IPS-NIHi7 (cell line): ENCODE results near the gene FLT3LG.

Experiments used
- DNase-seq: peaks from one replicate; pipeline ENCODE4 v3.0.0; 2012; ENCODE audit warnings: mixed read lengths; ENCODE audit errors: extremely low spot score

The FLT3LG gene, protein sequence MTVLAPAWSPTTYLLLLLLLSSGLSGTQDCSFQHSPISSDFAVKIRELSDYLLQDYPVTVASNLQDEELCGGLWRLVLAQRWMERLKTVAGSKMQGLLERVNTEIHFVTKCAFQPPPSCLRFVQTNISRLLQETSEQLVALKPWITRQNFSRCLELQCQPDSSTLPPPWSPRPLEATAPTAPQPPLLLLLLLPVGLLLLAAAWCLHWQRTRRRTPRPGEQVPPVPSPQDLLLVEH

DNA sequence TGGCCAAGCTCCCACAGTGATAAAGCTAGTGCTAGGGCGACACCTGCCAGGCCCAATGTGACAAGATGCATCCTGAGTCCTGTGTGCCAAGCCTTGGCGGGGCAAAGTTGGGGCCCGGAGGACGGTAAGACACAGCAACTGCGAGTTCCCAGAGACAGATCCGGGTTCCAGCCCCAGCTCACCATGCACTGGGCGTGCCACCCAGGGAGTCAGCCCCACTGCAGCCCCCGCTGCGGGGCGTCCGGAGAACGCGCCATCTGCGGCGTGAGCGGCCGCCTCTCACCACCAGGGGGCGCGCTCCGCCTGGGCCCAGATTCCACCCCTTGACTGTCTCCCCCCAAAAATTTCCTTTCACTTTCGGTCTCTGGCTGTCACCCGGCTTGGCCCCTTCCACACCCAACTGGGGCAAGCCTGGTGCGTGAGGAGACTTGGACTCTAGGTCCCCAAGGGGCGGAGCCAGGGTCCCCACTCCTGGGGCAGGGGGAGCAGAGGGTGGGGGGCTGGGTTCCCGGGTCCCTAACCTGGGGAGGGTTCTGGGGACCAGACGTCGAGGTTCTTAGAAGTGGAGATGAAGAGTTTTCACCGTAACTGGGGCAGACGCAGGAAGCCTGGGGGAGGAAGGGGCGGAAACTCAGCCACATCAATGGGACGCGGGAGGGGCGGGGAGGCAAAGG, at the start of gene FLT3LG:
TSS of gene FLT3LG (plus strand) at position 348 of the 674 bp plus-strand sequence. CDS start 425 bp downstream, outside the sequence.
- DNase-seq: peak; percentile 80

DNA sequence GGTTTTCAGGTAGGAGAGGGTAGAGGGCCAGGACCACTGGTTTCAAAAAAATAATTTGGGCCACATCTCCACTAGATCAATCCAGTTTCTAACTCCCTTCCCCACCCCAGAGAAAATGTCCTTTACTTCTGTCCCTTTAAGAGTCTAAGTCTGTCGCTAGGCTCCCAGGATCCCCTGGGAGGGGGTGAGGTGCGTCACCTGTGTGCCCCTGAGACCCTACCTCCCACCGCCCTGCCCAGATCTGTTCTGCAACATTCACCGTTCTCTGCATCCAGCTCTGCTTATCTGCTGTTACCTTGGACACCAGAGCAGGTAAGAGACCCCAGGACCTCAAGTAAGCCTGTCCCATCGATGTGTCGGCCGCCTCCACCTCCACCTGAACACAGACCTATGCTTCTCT, 48.8 kb upstream of the FLT3LG start, which contains the start of gene GFY:
TSS of gene GFY (plus strand) at position 211 of the 400 bp plus-strand sequence. CDS start 1,043 bp downstream, outside the sequence.
- no peak for DNase-seq

- peak; percentile 78 for DNase-seq
These were observed 48.0 kb upstream of the FLT3LG start for GRCh38 chr19:49425922-49426592.

- no peak for DNase-seq
These were observed 46.7 kb upstream of the FLT3LG start for GRCh38 chr19:49427339-49427738.

DNA sequence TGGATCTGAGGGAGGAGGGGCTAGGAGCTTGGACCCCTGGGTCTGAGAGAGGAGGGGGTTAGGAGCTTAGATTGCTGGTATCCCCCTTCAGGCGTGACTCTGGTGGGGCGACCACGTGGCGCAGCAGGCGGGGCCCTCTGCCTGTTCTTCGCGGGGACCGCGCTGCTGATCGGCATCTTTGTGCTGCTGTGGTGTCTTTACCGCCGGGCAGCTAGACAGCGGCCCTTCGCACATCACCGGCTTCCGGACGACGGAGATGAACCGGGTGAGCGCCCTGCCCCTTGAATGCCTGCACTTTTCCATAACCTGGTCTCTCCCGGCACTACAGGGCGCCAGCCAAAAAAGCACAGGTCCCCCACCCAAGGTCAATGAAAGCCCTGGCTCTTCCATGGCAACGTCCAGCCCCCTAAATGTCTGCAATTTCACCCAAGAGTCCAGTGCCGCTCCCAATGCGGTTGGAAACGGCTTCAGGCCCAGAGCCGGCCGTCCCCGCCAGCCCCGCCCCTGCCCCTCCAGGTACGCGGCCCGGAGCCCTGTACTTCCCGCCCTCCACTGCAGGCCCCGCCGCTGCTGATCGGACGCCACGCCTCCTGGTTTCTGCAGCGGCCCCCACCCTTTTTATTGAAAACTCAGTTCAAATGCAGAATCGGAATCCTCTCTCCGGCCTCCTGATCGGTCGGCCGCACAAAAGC, 46.0 kb upstream of the FLT3LG start:
- DNase-seq: peak; percentile 67

DNA sequence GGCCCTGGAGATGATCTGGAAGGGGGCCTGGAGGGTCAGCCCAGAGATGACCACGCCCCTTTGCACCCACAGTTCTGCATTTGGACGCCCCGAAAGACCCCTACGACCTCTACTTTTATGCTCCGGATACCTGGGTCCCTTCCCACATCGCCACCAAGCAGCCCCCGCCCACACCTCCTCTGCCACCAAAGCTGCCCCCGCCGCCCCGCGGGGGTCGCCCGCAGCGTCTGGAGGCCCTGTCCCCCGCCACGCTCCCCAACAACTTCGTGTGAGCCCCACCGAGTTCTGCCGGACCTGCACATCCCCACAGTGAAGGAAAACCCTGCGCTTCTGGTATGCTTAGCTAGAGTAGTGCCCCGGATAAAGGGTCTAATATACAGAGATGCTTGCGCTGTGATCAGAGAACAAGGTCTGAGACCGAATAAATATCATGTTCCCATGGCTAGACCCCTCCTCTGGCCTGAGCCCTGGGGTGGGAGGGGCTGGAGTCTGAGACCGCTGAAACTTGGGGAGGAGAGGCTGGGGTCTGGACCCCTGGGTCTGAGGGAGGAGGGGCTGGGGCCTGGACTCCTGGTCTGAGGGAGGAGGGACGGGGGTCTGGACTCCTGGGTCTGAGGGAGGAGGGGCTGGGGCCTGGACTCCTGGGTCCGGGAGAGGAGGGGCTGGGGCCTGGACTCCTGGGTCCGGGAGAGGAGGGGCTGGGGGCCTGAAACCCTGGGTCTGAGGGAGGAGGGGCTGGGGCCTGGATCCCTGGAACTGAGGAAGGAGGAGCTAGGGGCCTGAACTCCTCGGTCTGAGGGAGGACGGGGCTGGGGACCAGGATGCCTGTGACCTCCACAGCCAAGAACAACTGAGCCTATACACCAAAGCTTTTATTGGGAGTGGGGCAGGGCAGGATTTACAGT, 45.2 kb upstream of the FLT3LG start:
- DNase-seq: no peak

DNA sequence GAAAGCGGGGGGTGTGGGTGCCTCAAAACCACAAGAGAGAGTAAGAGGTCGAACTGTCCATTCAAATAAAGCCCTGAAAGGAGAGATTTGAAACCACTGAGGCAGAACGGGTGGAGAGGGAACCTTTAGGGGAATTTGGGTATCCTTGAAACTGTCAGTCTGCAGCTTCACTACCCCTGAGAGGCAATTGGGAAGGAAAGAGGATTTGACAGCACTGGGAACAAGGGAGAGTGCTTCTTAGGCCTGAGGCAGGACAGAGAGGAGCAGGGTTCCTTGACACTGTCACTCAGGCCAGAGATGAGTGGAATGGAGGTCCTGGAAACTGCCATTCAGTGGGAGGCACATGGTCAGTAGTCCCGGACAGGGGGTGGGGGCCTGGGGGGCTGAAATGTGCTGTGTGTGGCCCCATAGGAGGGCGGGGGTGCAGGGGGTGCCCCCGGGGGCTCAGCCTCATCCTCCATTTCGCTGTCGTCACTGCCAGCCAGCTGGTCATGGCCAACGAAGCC, 43.8 kb upstream of the FLT3LG start:
- DNase-seq: no peak

GRCh38 chr19:49430678-49431329, 43.2 kb upstream of the FLT3LG start:
- DNase-seq: no peak

DNA sequence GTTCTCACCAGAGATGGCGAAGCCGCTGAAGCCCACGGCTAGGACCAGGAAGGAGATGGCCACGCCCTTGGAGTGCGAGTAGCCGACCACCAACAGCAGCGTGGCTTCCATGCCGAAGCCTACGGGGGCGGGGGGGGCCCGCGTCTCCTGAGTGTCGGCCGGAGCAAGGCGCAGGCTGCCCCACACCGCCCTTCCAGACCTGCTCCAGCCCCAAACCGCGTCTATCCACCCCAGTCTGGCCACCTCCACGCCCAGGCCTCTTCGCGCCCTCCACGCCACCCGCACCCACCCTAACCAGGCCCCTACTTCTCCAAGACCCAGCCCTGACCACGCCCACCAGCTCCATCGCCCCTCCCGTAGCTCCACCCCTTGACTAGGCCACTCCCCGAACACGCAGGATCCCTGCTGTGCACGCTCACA, 42.7 kb upstream of the FLT3LG start:
- no peak for DNase-seq

DNA sequence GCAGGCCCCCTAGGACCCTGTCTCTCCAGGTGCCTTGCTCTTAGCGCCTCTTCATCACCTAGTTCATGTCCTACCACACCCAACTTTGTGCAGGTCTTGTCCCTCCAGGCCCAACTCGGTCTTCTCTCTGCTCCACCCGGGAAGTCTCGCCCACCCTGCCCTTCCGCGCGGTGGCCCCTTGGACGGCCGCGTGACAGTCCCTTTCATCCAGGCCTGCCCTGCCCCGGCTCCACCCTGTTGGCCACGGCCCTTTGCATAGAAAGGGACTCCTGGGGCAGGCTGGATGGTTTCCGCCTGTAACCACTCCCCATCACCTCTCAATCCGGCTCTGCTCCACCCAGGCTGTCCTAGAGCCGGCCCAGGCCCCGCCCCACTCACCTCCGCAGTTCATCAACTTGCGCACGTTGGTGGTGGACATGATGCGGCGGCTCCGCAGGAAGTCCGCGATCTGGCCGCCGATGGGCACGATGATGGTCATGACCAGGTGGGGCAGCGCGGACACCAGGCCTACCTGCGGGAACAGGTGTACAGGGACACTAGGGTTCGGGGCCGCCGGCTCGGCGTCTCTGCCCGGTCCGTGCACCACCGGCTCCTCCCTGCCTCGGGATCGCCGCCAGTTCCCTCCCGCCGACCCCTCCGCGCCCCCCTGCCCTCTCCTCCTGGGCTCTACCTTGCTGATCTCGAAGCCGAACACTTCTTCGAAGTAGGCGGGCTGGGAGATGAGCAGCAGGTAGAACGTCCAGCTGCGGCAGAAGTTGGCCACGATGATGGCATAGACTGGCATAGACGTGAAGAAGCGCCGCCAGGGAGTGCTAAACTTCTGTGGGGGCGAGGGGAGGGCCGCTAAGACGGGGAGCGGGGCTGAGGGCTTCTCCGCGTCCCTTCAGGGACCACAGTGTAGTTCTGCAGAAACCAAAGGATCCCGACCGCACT, 41.6 kb upstream of the FLT3LG start:
- peak; percentile 75 for DNase-seq

DNA sequence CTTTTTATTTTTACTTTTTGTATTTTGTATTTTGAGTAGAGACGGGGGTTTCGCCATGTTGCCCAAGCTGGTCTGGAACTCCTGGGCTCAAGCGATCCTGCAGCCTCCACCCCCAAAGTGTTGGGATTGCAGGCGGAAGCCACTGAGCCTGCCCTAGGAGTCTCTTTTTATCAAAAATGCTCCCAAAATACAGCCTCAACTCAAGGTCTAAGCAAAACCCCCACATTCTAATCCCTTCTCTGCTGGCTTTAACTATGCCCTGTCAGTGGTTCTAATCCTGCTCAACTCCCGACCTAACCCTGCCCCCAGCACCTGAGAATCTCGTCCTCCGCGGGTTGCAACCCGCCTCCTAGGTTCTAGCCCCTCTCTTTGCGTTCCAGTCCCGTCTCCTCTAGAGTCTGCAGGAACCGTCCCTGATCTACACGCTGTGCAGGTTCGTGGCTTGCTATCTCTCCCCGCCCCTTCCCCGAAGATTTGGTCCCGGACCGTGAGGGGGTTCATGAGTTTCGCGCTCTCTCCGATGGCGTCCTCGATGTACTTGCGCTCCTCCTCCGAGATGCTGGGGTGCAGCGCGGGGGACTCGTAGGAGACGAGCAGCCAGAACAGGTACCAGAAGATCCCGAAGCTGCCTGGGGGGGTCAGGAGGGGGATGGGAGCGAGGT, 40.6 kb upstream of the FLT3LG start:
- DNase-seq: no peak

DNA sequence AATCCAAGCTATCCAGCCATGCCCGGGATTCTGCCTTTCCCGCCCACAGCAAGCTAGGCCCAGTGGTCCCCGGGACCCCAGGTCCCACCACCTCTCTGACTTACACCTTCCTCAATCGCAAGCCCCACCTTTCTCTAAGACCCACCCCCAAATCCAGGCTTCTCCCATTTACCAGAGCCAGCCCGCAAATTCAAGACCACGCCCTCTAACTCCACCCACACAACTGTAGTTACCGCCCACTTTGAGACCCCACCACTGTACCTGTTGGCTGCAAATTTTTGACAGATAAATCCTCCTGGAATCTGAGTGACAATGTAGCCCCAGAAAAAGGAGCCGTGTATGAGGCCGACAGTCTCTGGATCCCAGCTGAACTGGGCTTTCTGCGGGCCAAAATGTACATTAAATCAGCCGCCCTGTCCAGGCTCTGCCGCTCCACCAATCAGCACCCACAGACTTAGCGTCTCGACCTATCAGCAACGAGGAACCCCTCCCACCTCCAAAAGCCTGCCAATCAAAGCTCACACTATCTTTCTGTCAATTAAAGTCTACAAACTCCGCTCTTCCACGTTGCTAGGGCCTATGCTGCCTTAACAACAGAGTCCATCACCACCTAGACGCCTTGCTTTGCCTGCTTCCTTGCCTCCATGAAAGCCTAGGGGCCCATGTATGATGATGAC, 39.0 kb upstream of the FLT3LG start:
- no peak for DNase-seq

DNA sequence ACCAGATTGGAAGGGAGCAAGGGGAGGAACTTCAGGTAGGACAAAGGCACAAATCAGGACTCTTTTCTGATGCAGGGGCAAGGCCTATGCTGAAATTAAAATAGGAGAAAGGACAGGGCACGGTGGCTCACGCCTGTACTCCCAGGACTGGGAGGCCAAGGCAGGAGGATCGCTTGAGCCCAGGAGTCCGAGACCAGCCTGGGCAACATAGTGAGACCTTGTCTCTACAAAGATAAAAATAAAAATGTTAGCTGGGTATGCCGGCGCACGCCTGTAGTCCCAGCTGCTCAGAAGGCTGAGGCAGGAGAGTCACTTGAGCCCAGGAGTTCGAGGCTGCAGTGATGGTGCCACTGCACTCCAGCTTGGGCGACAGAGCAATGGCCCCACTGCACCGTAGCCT, 38.3 kb upstream of the FLT3LG start:
- no peak for DNase-seq

- peak; percentile 73 for DNase-seq
These were observed 37.5 kb upstream of the FLT3LG start for GRCh38 chr19:49436381-49437017.

DNA sequence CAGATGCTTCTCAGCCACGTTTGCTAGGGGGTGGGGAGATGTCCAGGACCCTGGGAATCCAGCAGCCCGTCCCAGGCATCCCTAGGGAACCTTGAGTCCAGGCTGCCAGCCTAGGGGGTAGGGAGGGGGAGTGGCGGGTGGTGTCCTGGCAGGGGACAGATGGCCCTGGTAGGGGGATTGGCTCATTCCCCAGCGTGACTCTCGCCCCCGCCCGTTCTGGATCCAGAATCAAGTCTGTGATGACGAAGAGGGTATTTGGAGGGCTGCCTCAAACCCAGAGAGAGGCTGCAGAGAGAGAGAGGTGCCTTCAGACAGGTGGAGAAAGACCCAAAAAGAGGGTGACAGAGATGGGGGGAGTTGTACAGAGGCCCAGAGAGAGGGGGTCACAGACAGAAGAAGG, 36.8 kb upstream of the FLT3LG start:
- no peak for DNase-seq

DNA sequence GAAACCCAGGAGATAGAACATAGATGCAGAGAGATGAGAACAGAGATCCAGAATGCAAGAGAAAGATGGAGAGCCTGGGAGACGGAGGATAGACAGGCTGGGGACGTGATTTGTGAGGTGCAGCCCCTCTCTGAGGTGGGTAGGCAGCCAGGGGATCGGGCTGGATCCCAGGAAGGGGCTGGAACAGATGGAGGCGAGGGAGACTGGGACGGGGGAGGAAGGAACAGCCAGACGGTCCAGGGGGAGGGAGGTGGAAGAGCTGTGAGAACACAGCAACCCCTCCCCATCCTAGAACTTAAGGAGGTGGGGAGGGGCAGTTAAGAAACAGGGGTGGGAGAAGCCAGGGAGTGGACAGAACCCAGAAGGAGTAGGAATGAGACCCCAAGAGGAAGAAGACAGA, 35.8 kb upstream of the FLT3LG start:
- DNase-seq: no peak

- DNase-seq: no peak
These were observed 34.2 kb upstream of the FLT3LG start for GRCh38 chr19:49439836-49440235.
